Endothelial cell of umbilical vein (primary cell): ENCODE measurements around the gene KLHDC4. TPM values are rescaled to one million over a fixed set of nuclear protein-coding genes. Genes with fewer than 3 reads are reported as not detected.

Source experiments
- BruUV-seq: library from RNA; stranded (reverse); fragments of 400-500 nt; replicated peaks from 2 replicates; lab custom pipeline; 2021; lab: Mats Ljungman, UMichigan
- CTCF ChIA-PET: fragments of 300-600, 350-600 bp; sonication (Branson Sonifier 250); formaldehyde crosslinking; loops from one replicate; lab custom pipeline; 2021; ENCODE audit warnings: antibody characterized with exemption, inconsistent platforms; lab: Charles Lee
- POLR2A ChIA-PET: fragments of 300-600, 350-600 bp; sonication (Branson Sonifier 250); formaldehyde crosslinking; loops from one replicate; lab custom pipeline; 2021; ENCODE audit warnings: antibody characterized with exemption, inconsistent platforms; lab: Charles Lee
- DNase-seq: peaks from one replicate; pipeline ENCODE4 v3.0.0-alpha.2; 2011; ENCODE audit warnings: low read depth, low spot score
- FAIRE-seq: peaks from 2 replicates; lab custom pipeline; 2011; peaks lifted over from hg19 to GRCh38; lab: Jason Lieb, UNC
- H2AFZ ChIP-seq: 2 replicates; pipeline ENCODE4 v1.6.0; 2012; ENCODE audit warnings: low read depth, low read length, control low read depth, inconsistent platforms
- H3K27ac ChIP-seq: 2 replicates; pipeline ENCODE4 v1.5.1; 2011; ENCODE audit warnings: low read depth, mild to moderate bottlenecking, control low read depth, low read length, moderate library complexity; ENCODE audit not compliant: insufficient read depth
- H3K27me3 ChIP-seq, 2 experiments: 2 replicates each; pipeline versions ENCODE4 v1.6.0 to v1.6.1; 2011; ENCODE audit warnings: low read length in 2 of 2, mixed read lengths in 1 of 2; ENCODE audit not compliant: control insufficient read depth in 2 of 2, insufficient read depth in 2 of 2
- H3K36me3 ChIP-seq, 2 experiments: 2 replicates in 1 of 2; 3 replicates in 1 of 2; pipeline ENCODE4 v1.5.1; 2011; ENCODE audit warnings: low read length in 2 of 2, mild to moderate bottlenecking in 1 of 2, moderate library complexity in 1 of 2; ENCODE audit not compliant: control insufficient read depth in 2 of 2, insufficient read depth in 2 of 2; ENCODE audit errors: extremely low read depth in 1 of 2
- H3K4me1 ChIP-seq: 3 replicates; pipeline ENCODE4 v1.5.1; 2011; ENCODE audit warnings: mild to moderate bottlenecking, low read length; ENCODE audit not compliant: control insufficient read depth, insufficient read depth; ENCODE audit errors: extremely low read depth
- H3K4me2 ChIP-seq: 2 replicates; pipeline ENCODE4 v1.6.1; 2011; ENCODE audit warnings: low read length, control low read depth, mixed read lengths; ENCODE audit not compliant: insufficient read depth
- H3K4me3 ChIP-seq, 3 experiments: fragments of 200-600 bp in 1 of 3; sonication (generic), shearing (Covaris generic) in 1 of 3; replicated peaks in 1 of 3; 2 replicates each; pipeline ENCODE4 v1.5.1; 2011 to 2016; ENCODE audit warnings: control low read depth in 3 of 3, low read length in 3 of 3, mild to moderate bottlenecking in 2 of 3, inconsistent platforms in 1 of 3, low read depth in 1 of 3, moderate library complexity in 1 of 3; ENCODE audit not compliant: insufficient read depth in 1 of 3
- H3K79me2 ChIP-seq: 2 replicates; pipeline ENCODE4 v1.6.0; 2012; ENCODE audit warnings: low read length, inconsistent platforms; ENCODE audit not compliant: control insufficient read depth, insufficient read depth
- H3K9ac ChIP-seq: replicated peaks from 2 replicates; pipeline ENCODE3; 2011; ENCODE audit warnings: low read length, control low read depth; ENCODE audit not compliant: insufficient read depth; ENCODE audit errors: extremely low read depth
- H3K9me1 ChIP-seq: replicated peaks from 3 replicates; pipeline ENCODE4 v1.6.0; 2011; ENCODE audit warnings: mild to moderate bottlenecking, low read length; ENCODE audit not compliant: control insufficient read depth, insufficient read depth; ENCODE audit errors: extremely low read depth
- H3K9me3 ChIP-seq: replicated peaks from 2 replicates; pipeline ENCODE4 v1.5.1; 2012; ENCODE audit warnings: low read length, inconsistent platforms; ENCODE audit not compliant: control insufficient read depth, insufficient read depth
- H4K20me1 ChIP-seq: replicated peaks from 2 replicates; pipeline ENCODE3; 2011; ENCODE audit warnings: mild to moderate bottlenecking, low read length; ENCODE audit not compliant: control insufficient read depth, insufficient read depth; ENCODE audit errors: extremely low read depth
- CTCF ChIP-seq, 2 donors: IDR thresholded peaks; 1 replicate in 1 of 2; 2 replicates in 1 of 2; pipeline ENCODE4 v1.5.1; 2011; ENCODE audit warnings: low read length in 2 of 2, mild to moderate bottlenecking in 2 of 2, moderate library complexity in 2 of 2, control low read depth in 1 of 2, inconsistent platforms in 1 of 2, low read depth in 1 of 2; ENCODE audit not compliant: insufficient read depth in 1 of 2; ENCODE audit errors: extremely low read depth in 1 of 2
- EZH2 ChIP-seq: IDR thresholded peaks from 2 replicates; pipeline ENCODE4 v1.6.1; 2012; ENCODE audit warnings: borderline replicate concordance, low read depth, mild to moderate bottlenecking, moderate library complexity, low read length, inconsistent platforms; ENCODE audit not compliant: severe bottlenecking
- FOS ChIP-seq: IDR thresholded peaks from 2 replicates; pipeline ENCODE4 v1.6.1; 2011; ENCODE audit warnings: mild to moderate bottlenecking, low read length, moderate library complexity, borderline replicate concordance; ENCODE audit not compliant: insufficient read depth
- GATA2 ChIP-seq: IDR thresholded peaks from 2 replicates; pipeline ENCODE4 v1.7.0; 2011; ENCODE audit warnings: low read depth, mild to moderate bottlenecking, moderate library complexity, mixed read lengths, low read length; ENCODE audit not compliant: insufficient read length, insufficient read depth
- JUN ChIP-seq: IDR thresholded peaks from 2 replicates; pipeline ENCODE4 v1.6.1; 2011; ENCODE audit warnings: borderline replicate concordance, low read depth; ENCODE audit not compliant: insufficient read length, insufficient read depth
- MAX ChIP-seq: IDR thresholded peaks from 2 replicates; pipeline ENCODE4 v1.6.1; 2011; ENCODE audit not compliant: insufficient read depth, insufficient read length
- MYC ChIP-seq: IDR thresholded peaks from one replicate; pipeline ENCODE4 v1.6.1; 2011; ENCODE audit warnings: mild to moderate bottlenecking, low read depth, low read length
- POLR2A ChIP-seq: IDR thresholded peaks from 2 replicates; pipeline ENCODE4 v1.6.1; 2012; ENCODE audit warnings: low read depth, mild to moderate bottlenecking, control low read depth, low read length
- POLR2AphosphoS5 ChIP-seq: IDR thresholded peaks from 2 replicates; pipeline ENCODE4 v1.6.1; 2012; ENCODE audit warnings: low read depth, mild to moderate bottlenecking, control low read depth, low read length, moderate library complexity; ENCODE audit not compliant: insufficient read depth
- dilution Hi-C: fragments of 300-500 bp; cut with MboI; formaldehyde crosslinking; loops from one replicate; pipeline ENCODE4 v1.15.0; 2019; ENCODE audit warnings: low sequenced_read_pairs; ENCODE audit not compliant: extremely low pct_ligation_motif_present
- intact Hi-C: fragments of 100-400 bp; cut with micrococcal nuclease; formaldehyde crosslinking; loops from one replicate; pipeline ENCODE4 v1.10.0; 2022
- polyA plus RNA-seq, 4 experiments: library from polyadenylated mRNA; depleted of rRNA in 3 of 4; stranded (reverse) in 3 of 4; unstranded in 1 of 4; fragments of >200 nt; gene quantifications; 2 replicates each; pipeline versions ENCODE4 v1.2.1 to v1.2.3, GENCODE V29; 2011 to 2012; ENCODE audit warnings: missing spikeins in 1 of 4
- total RNA-seq: library from RNA; stranded (reverse); gene quantifications from 2 replicates; pipeline ENCODE4 v1.2.3, GENCODE V29; 2021

KLHDC4 gene
- total and polyA plus RNA-seq, 2 donors (not counting 3 experiments of a cell fraction or from before 2014, with no cell fraction given) = 24.7 to 46.2 TPM

GRCh38 chr16:87700406-87701077 is 65.2 kb downstream of the KLHDC4 start:
- Histone ChIP-seq H3K79me2 (no peaks in the 10 kb centered on the region), H3K4me1 (peaks cover 24% of the 10 kb centered on the region), H3K27ac (no peak overlapping the region), H3K4me3 (no peak overlapping the region), H3K4me2 (no peak overlapping the region), H3K36me3 (peaks cover 0 to 4% of the 10 kb centered on the region in 2 experiments), H3K27me3 (no peaks in the 10 kb centered on the region), H3K9me3 (no peaks in the 10 kb centered on the region), H4K20me1 (no peaks in the 10 kb centered on the region), H3K9ac (no peak overlapping the region), H3K9me1 (no peaks in the 10 kb centered on the region), H2AFZ (no peak overlapping the region)
- CTCF ChIA-PET = interaction anchor here (1.2 kb wide), 1 partner anchor 10 kb away, joined by 3 read pairs; no protein-coding TSS in a partner anchor
- no peak for DNase-seq
- dilution Hi-C loops = no loop called here
- no peak for TF ChIP-seq MYC
- TF ChIP-seq EZH2 = no peak
- no peak for TF ChIP-seq POLR2AphosphoS5
- TF ChIP-seq POLR2A = no peak
- TF ChIP-seq GATA2 = no peak
- TF ChIP-seq MAX = no peak
- TF ChIP-seq JUN = no peak
- no peak for TF ChIP-seq CTCF (IDR thresholded peaks at IDR 0.05; ENCODE audit: extremely low read depth in 1 of 2, insufficient read depth in 1 of 2, low read depth in 1 of 2, low read length in 2 of 2)
- TF ChIP-seq FOS = no peak
- FAIRE-seq = no peak
- intact Hi-C loops = no loop called here
- BruUV-seq = no TSS peak
- POLR2A ChIA-PET = no interaction called here
